Liver (tissue), 10 donors: ENCODE data around the gene PSMD14. TPM values are rescaled to one million over a fixed set of nuclear protein-coding genes. Genes with fewer than 3 reads are reported as not detected.

Experiments used
- DNase-seq: peaks from one replicate; pipeline ENCODE4 v3.0.0-alpha.2; 2017; ENCODE audit warnings: low spot score
- H3K27ac ChIP-seq, 2 donors: one replicate each; pipeline ENCODE4 v1.7.0; 2013; ENCODE audit warnings: inconsistent platforms in 2 of 2, low read length in 2 of 2, control low read depth in 1 of 2, low read depth in 1 of 2, mild to moderate bottlenecking in 1 of 2
- H3K27me3 ChIP-seq, 4 donors: one replicate each; pipeline versions ENCODE4 v1.6.1 to v1.7.0; 2013; ENCODE audit warnings: low read length in 3 of 4, inconsistent platforms in 1 of 4, mild to moderate bottlenecking in 1 of 4, moderate library complexity in 1 of 4; ENCODE audit not compliant: control insufficient read depth in 4 of 4, insufficient read depth in 4 of 4
- H3K36me3 ChIP-seq, 4 donors: one replicate each; pipeline versions ENCODE4 v1.6.1 to v1.7.0; 2013; ENCODE audit warnings: low read length in 3 of 4, mild to moderate bottlenecking in 3 of 4, low read depth in 1 of 4, moderate library complexity in 1 of 4; ENCODE audit not compliant: control insufficient read depth in 4 of 4, insufficient read depth in 3 of 4
- H3K4me1 ChIP-seq, 4 donors: one replicate each; pipeline versions ENCODE4 v1.6.1 to v1.7.0; 2013; ENCODE audit warnings: low read length in 3 of 4, mild to moderate bottlenecking in 3 of 4, moderate library complexity in 1 of 4; ENCODE audit not compliant: control insufficient read depth in 4 of 4, insufficient read depth in 4 of 4
- H3K4me3 ChIP-seq, 3 donors: one replicate each; pipeline versions ENCODE4 v1.6.1 to v1.7.0; 2013; ENCODE audit warnings: low read length in 3 of 3, control low read depth in 1 of 3, low read depth in 1 of 3, mild to moderate bottlenecking in 1 of 3
- H3K9ac ChIP-seq, 2 donors: one replicate each; pipeline ENCODE4 v1.7.0; 2013; ENCODE audit warnings: low read length in 2 of 2, mild to moderate bottlenecking in 2 of 2, moderate library complexity in 2 of 2, control low read depth in 1 of 2, low read depth in 1 of 2
- H3K9me3 ChIP-seq, 4 donors: one replicate each; pipeline versions ENCODE4 v1.6.1 to v1.7.0; 2013; ENCODE audit warnings: low read length in 3 of 4; ENCODE audit not compliant: control insufficient read depth in 4 of 4
- FOXA1 ChIP-seq: IDR thresholded peaks from 2 replicates; pipeline ENCODE4 v1.6.1; 2016; ENCODE audit warnings: antibody characterized with exemption
- GABPA ChIP-seq, 2 donors: IDR thresholded peaks in 1 of 2; conservative IDR thresholded peaks in 1 of 2; 2 replicates each; pipeline ENCODE4 v1.6.1; 2016; ENCODE audit warnings: antibody characterized with exemption in 2 of 2, mild to moderate bottlenecking in 1 of 2, moderate library complexity in 1 of 2
- HNF4G ChIP-seq: IDR thresholded peaks from 2 replicates; pipeline ENCODE4 v1.6.1; 2016; ENCODE audit warnings: antibody characterized with exemption
- NR2F2 ChIP-seq: IDR thresholded peaks from 2 replicates; pipeline ENCODE4 v1.6.1; 2016; ENCODE audit warnings: antibody characterized with exemption
- RAD21 ChIP-seq, 2 donors: IDR thresholded peaks; 2 replicates each; pipeline ENCODE4 v1.6.1; 2016; ENCODE audit warnings: antibody characterized with exemption in 2 of 2, mild to moderate bottlenecking in 2 of 2
- RXRA ChIP-seq, 2 donors: IDR thresholded peaks; 2 replicates each; pipeline ENCODE4 v1.6.1; 2017 to 2018; ENCODE audit warnings: antibody characterized with exemption in 2 of 2, mild to moderate bottlenecking in 1 of 2
- TAF1 ChIP-seq: conservative IDR thresholded peaks from 2 replicates; pipeline ENCODE4 v1.6.1; 2016; ENCODE audit warnings: antibody characterized with exemption, mild to moderate bottlenecking
- polyA plus RNA-seq, 2 donors: library from polyadenylated mRNA; stranded (reverse) in 1 of 2; unstranded in 1 of 2; fragments of 200-250 nt in 1 of 2; fragments of >200 nt in 1 of 2; fragmentation: Nextera tagmentation in 1 of 2; extraction: Ambion mirVana in 1 of 2; gene quantifications; one replicate each; pipeline versions ENCODE4 v1.2.1 to v1.2.3, GENCODE V29; 2013 to 2015
- small RNA-seq: library from RNA; depleted of rRNA; stranded (forward); fragments of <200 nt; gene quantifications from one replicate; pipeline ENCODE3, GENCODE V24; 2014
- total RNA-seq, 2 donors: library from RNA; depleted of rRNA; stranded (reverse); fragments of >200 nt; gene quantifications; one replicate each; pipeline ENCODE4 v1.2.3, GENCODE V29; 2014
- TF ChIP-seq, protein P1 (sequence below): fragments of 150-350 bp; IDR thresholded peaks from 2 replicates; pipeline ENCODE4 v1.5.1; 2017; ENCODE audit warnings: improper control_type of control experiment, low read depth, low read length; ENCODE audit not compliant: missing input control
- TF ChIP-seq, protein P2 (sequence below): IDR thresholded peaks from 2 replicates; pipeline ENCODE4 v1.6.1; 2016; ENCODE audit warnings: antibody characterized with exemption, mild to moderate bottlenecking
- TF ChIP-seq, protein P3 (sequence below): IDR thresholded peaks from 2 replicates; pipeline ENCODE4 v1.6.1; 2016; ENCODE audit warnings: antibody characterized with exemption
- TF ChIP-seq, protein P4 (sequence below): IDR thresholded peaks from 2 replicates; pipeline ENCODE4 v1.6.1; 2016; ENCODE audit warnings: antibody characterized with exemption
- donor health status: healthy.
- donor health status: healthy.
- donor health status: healthy.
- donor health status: healthy.
- donor health status: healthy.

Gene PSMD14
- total and polyA plus RNA-seq, 4 donors, result 32.0 to 37.9 (median 33.7) TPM

DNA sequence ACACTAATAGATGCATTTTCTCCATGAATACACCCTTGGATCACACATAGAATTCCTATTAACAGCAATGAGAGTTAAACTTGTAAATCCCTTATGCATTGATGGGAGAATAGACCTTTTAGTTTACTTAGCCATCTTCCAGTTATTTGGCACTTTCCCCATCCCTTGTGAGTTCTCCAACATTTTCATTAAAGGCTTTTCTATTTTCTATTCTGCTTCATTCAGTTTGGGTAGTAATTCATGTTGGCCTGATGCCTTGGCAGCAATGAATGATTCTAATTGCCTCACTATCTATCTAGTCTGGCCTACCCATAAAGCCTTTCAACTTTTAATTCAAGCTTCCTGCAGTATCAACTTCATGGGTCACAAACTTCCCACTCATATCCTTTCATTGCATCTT lies 140.2 kb downstream of the PSMD14 start:
- H3K9ac ChIP-seq, result no peak overlapping the region
- H3K9me3 ChIP-seq, result peaks cover 0 to 3% (median 1%) of the 10 kb centered on the region in 4 donors
- no peak overlapping the region for H3K4me3 ChIP-seq
- H3K27ac ChIP-seq, result no peak overlapping the region
- H3K4me1 ChIP-seq, result no peaks in the 10 kb centered on the region
- H3K27me3 ChIP-seq, result no peaks in the 10 kb centered on the region
- H3K36me3 ChIP-seq, result no peaks in the 10 kb centered on the region
- TF ChIP-seq, protein P1, sequence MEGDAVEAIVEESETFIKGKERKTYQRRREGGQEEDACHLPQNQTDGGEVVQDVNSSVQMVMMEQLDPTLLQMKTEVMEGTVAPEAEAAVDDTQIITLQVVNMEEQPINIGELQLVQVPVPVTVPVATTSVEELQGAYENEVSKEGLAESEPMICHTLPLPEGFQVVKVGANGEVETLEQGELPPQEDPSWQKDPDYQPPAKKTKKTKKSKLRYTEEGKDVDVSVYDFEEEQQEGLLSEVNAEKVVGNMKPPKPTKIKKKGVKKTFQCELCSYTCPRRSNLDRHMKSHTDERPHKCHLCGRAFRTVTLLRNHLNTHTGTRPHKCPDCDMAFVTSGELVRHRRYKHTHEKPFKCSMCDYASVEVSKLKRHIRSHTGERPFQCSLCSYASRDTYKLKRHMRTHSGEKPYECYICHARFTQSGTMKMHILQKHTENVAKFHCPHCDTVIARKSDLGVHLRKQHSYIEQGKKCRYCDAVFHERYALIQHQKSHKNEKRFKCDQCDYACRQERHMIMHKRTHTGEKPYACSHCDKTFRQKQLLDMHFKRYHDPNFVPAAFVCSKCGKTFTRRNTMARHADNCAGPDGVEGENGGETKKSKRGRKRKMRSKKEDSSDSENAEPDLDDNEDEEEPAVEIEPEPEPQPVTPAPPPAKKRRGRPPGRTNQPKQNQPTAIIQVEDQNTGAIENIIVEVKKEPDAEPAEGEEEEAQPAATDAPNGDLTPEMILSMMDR, result no peak
- no peak for TF ChIP-seq RXRA (IDR thresholded peaks at IDR 0.05)
- no peak for TF ChIP-seq GABPA (IDR thresholded peaks at IDR 0.05 in 1 of 2, conservative IDR thresholded peaks at IDR 0.05 in 1 of 2)
- no peak for TF ChIP-seq HNF4G
- TF ChIP-seq, protein P2, sequence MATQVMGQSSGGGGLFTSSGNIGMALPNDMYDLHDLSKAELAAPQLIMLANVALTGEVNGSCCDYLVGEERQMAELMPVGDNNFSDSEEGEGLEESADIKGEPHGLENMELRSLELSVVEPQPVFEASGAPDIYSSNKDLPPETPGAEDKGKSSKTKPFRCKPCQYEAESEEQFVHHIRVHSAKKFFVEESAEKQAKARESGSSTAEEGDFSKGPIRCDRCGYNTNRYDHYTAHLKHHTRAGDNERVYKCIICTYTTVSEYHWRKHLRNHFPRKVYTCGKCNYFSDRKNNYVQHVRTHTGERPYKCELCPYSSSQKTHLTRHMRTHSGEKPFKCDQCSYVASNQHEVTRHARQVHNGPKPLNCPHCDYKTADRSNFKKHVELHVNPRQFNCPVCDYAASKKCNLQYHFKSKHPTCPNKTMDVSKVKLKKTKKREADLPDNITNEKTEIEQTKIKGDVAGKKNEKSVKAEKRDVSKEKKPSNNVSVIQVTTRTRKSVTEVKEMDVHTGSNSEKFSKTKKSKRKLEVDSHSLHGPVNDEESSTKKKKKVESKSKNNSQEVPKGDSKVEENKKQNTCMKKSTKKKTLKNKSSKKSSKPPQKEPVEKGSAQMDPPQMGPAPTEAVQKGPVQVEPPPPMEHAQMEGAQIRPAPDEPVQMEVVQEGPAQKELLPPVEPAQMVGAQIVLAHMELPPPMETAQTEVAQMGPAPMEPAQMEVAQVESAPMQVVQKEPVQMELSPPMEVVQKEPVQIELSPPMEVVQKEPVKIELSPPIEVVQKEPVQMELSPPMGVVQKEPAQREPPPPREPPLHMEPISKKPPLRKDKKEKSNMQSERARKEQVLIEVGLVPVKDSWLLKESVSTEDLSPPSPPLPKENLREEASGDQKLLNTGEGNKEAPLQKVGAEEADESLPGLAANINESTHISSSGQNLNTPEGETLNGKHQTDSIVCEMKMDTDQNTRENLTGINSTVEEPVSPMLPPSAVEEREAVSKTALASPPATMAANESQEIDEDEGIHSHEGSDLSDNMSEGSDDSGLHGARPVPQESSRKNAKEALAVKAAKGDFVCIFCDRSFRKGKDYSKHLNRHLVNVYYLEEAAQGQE, result no peak
- TF ChIP-seq TAF1, result no peak
- TF ChIP-seq FOXA1, result no peak
- no peak for TF ChIP-seq NR2F2
- TF ChIP-seq, protein P3, sequence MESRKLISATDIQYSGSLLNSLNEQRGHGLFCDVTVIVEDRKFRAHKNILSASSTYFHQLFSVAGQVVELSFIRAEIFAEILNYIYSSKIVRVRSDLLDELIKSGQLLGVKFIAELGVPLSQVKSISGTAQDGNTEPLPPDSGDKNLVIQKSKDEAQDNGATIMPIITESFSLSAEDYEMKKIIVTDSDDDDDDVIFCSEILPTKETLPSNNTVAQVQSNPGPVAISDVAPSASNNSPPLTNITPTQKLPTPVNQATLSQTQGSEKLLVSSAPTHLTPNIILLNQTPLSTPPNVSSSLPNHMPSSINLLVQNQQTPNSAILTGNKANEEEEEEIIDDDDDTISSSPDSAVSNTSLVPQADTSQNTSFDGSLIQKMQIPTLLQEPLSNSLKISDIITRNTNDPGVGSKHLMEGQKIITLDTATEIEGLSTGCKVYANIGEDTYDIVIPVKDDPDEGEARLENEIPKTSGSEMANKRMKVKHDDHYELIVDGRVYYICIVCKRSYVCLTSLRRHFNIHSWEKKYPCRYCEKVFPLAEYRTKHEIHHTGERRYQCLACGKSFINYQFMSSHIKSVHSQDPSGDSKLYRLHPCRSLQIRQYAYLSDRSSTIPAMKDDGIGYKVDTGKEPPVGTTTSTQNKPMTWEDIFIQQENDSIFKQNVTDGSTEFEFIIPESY, result no peak
- no peak for TF ChIP-seq RAD21 (IDR thresholded peaks at IDR 0.05)
- TF ChIP-seq, protein P4, sequence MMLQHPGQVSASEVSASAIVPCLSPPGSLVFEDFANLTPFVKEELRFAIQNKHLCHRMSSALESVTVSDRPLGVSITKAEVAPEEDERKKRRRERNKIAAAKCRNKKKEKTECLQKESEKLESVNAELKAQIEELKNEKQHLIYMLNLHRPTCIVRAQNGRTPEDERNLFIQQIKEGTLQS, result no peak
- no peak for DNase-seq

Small RNAs within 50 kb of the gene (small RNA-seq; reads per million reads assigned to genes)
- not detected for gene RNA5SP108

Other genes with a start within 250 kb of the PSMD14 start
- 10 to 100 TPM; 46.0 to 62.1 TPM for gene TANK, start 148.0 kb upstream of the PSMD14 start, total RNA-seq
- gene TANK, start 148.0 kb upstream of the PSMD14 start, polyA plus RNA-seq, result 10 to 100 TPM; 17.2 to 38.7 TPM
- gene TBR1, start 107.9 kb downstream of the PSMD14 start, total RNA-seq, result under 1 TPM in 1 of 2 donors, not detected in 1; under 0.01 TPM
- not detected for gene TBR1, start 107.9 kb downstream of the PSMD14 start, polyA plus RNA-seq